C4-2B (cell line): ENCODE results near the gene PRPSAP1.

Source experiments
- CTCF ChIP-seq: fragments of 450-650 bp; conservative IDR thresholded peaks from 2 replicates; pipeline ENCODE4 v1.5.1; 2017; ENCODE audit warnings: mild to moderate bottlenecking
- ZFX ChIP-seq: fragments of 450-650 bp; IDR thresholded peaks from 2 replicates; pipeline ENCODE4 v1.6.1; 2017

DNA sequence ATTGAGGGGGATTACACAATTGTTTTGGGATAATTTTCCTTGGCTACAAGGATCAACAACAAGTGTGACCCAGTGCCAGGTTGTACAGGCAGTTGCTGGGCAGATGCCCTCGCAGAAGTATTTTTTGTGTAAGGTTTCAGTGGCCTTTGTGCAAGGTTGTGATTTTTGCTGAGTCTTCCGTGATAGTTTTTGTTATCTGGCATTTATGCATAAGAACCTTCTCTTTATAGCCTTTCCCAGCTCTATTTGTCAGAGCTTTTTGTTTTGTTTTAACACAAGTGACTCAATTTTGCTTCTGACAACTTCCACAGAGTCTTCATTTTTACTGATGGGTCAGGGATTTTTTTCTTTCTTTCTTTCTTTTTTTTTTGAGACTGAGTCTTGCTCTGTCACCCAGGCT, 6.7 kb upstream of the PRPSAP1 start:
- TF ChIP-seq CTCF: no peak
- no peak for TF ChIP-seq ZFX
